Mesendoderm (in vitro differentiated cells): Measurements from ENCODE around the gene SVOP.

Experiments
- DNase-seq: peaks from one replicate; pipeline ENCODE4 v3.0.0; 2013
- H2AK5ac ChIP-seq: 2 replicates; pipeline ENCODE4 v1.6.1; 2013; ENCODE audit warnings: low read length, inconsistent platforms
- H2BK120ac ChIP-seq: 2 replicates; pipeline ENCODE4 v1.6.1; 2013; ENCODE audit warnings: low read depth, mild to moderate bottlenecking, low read length, moderate library complexity, mixed read lengths
- H2BK15ac ChIP-seq: replicated peaks from 2 replicates; pipeline ENCODE4 v1.6.1; 2013; ENCODE audit warnings: low read depth, mild to moderate bottlenecking, moderate library complexity
- H2BK5ac ChIP-seq: 2 replicates; pipeline ENCODE4 v1.6.1; 2013; ENCODE audit warnings: low read length, inconsistent platforms
- H3K18ac ChIP-seq: 2 replicates; pipeline ENCODE4 v1.6.1; 2013; ENCODE audit warnings: mild to moderate bottlenecking, low read length, mixed read lengths
- H3K23ac ChIP-seq: one replicate; pipeline ENCODE4 v1.6.1; 2013; ENCODE audit warnings: low read length
- H3K27ac ChIP-seq: 2 replicates; pipeline ENCODE4 v1.5.1; 2013; ENCODE audit warnings: low read depth, mild to moderate bottlenecking, inconsistent platforms, low read length, moderate library complexity
- H3K27me3 ChIP-seq: 2 replicates; pipeline ENCODE4 v1.6.1; 2013; ENCODE audit warnings: low read length, control low read depth, mild to moderate bottlenecking, inconsistent platforms; ENCODE audit not compliant: insufficient read depth, poor library complexity
- H3K36me3 ChIP-seq: 2 replicates; pipeline ENCODE4 v1.6.1; 2013; ENCODE audit warnings: low read length, inconsistent platforms; ENCODE audit not compliant: control insufficient read depth, insufficient read depth
- H3K4ac ChIP-seq: one replicate; pipeline ENCODE4 v1.6.1; 2013; ENCODE audit warnings: low read depth, mild to moderate bottlenecking, low read length, moderate library complexity
- H3K4me1 ChIP-seq: 2 replicates; pipeline ENCODE4 v1.6.1; 2013; ENCODE audit warnings: low read depth, low read length, inconsistent platforms; ENCODE audit not compliant: control insufficient read depth
- H3K4me2 ChIP-seq: 2 replicates; pipeline ENCODE4 v1.6.1; 2013; ENCODE audit warnings: low read length
- H3K4me3 ChIP-seq: 2 replicates; pipeline ENCODE4 v1.5.1; 2013; ENCODE audit warnings: mild to moderate bottlenecking, low read length
- H3K56ac ChIP-seq: one replicate; pipeline ENCODE4 v1.6.1; 2013; ENCODE audit warnings: low read length
- H3K79me1 ChIP-seq: 2 replicates; pipeline ENCODE4 v1.6.1; 2013; ENCODE audit warnings: low read length, inconsistent platforms
- H3K79me2 ChIP-seq: 2 replicates; pipeline ENCODE4 v1.6.1; 2013; ENCODE audit warnings: mild to moderate bottlenecking, low read length; ENCODE audit not compliant: control insufficient read depth, insufficient read depth
- H3K9ac ChIP-seq: 2 replicates; pipeline ENCODE4 v1.6.1; 2013; ENCODE audit warnings: low read length, inconsistent platforms
- H4K5ac ChIP-seq: one replicate; pipeline ENCODE4 v1.6.1; 2013; ENCODE audit warnings: low read length
- H4K8ac ChIP-seq: one replicate; pipeline ENCODE4 v1.6.1; 2013; ENCODE audit warnings: low read depth, mild to moderate bottlenecking, control low read depth, low read length, moderate library complexity
- WGBS: extraction: QIAGEN DNeasy Blood & Tissue Kit; methylation state at CpG from one replicate; pipeline ENCODE4 v1.1.7; 2013; ENCODE audit warnings: low lambda C conversion rate, missing lambda C conversion rate; ENCODE audit not compliant: insufficient coverage; ENCODE audit errors: extremely low coverage; 5-methylcytosine and 5-hydroxymethylcytosine counted together

The SVOP gene

GRCh38 chr12:108930756-108931155, 90.1 kb downstream of the SVOP start:
- no peaks in the 10 kb centered on the region for H3K27me3 ChIP-seq
- H3K4me1 ChIP-seq = no peaks in the 10 kb centered on the region
- H3K79me1 ChIP-seq = no peaks in the 10 kb centered on the region
- H2BK15ac ChIP-seq = no peak overlapping the region
- no CpG with 5 or more reads among the region's 3 CpGs for WGBS
- no peak for DNase-seq
- H3K36me3 ChIP-seq = no peaks in the 10 kb centered on the region
- H4K5ac ChIP-seq = no peak overlapping the region
- no peak overlapping the region for H3K4ac ChIP-seq
- no peak overlapping the region for H3K4me3 ChIP-seq
- H2BK5ac ChIP-seq = no peak overlapping the region
- H2AK5ac ChIP-seq = no peak overlapping the region
- no peak overlapping the region for H4K8ac ChIP-seq
- H3K18ac ChIP-seq = no peak overlapping the region
- H3K79me2 ChIP-seq = no peaks in the 10 kb centered on the region
- H3K23ac ChIP-seq = no peak overlapping the region
- no peak overlapping the region for H3K27ac ChIP-seq
- no peak overlapping the region for H2BK120ac ChIP-seq
- H3K9ac ChIP-seq = no peak overlapping the region
- H3K4me2 ChIP-seq = no peak overlapping the region
- no peak overlapping the region for H3K56ac ChIP-seq

GRCh38 chr12:108930155-108930554, 90.7 kb downstream of the SVOP start:
- Histone ChIP-seq H3K4me2 (no peak overlapping the region), H3K23ac (no peak overlapping the region), H3K27ac (no peak overlapping the region), H4K8ac (no peak overlapping the region), H2BK120ac (no peak overlapping the region), H3K27me3 (no peaks in the 10 kb centered on the region), H2BK15ac (no peak overlapping the region), H3K4me1 (no peaks in the 10 kb centered on the region), H4K5ac (no peak overlapping the region), H3K9ac (no peak overlapping the region), H2BK5ac (no peak overlapping the region), H3K56ac (no peak overlapping the region), H3K18ac (no peak overlapping the region), H3K4me3 (no peak overlapping the region), H2AK5ac (no peak overlapping the region), H3K36me3 (no peaks in the 10 kb centered on the region), H3K79me1 (no peaks in the 10 kb centered on the region), H3K79me2 (no peaks in the 10 kb centered on the region), H3K4ac (no peak overlapping the region)
- no CpG with 5 or more reads among the region's 5 CpGs for WGBS
- no peak for DNase-seq

GRCh38 chr12:108928695-108929094, 92.2 kb downstream of the SVOP start:
- Histone ChIP-seq H3K23ac (no peak overlapping the region), H4K5ac (no peak overlapping the region), H2BK5ac (no peak overlapping the region), H3K9ac (no peak overlapping the region), H3K56ac (no peak overlapping the region), H3K4ac (no peak overlapping the region), H3K4me2 (no peak overlapping the region), H3K18ac (no peak overlapping the region), H3K4me1 (no peaks in the 10 kb centered on the region), H3K79me2 (no peaks in the 10 kb centered on the region), H4K8ac (no peak overlapping the region), H2AK5ac (no peak overlapping the region), H3K36me3 (no peaks in the 10 kb centered on the region), H3K27me3 (no peaks in the 10 kb centered on the region), H2BK120ac (no peak overlapping the region), H3K27ac (no peak overlapping the region), H2BK15ac (no peak overlapping the region), H3K79me1 (no peaks in the 10 kb centered on the region), H3K4me3 (no peak overlapping the region)
- DNase-seq = no peak
- no CpG with 5 or more reads among the region's 8 CpGs for WGBS

GRCh38 chr12:108922918-108923317, 98.0 kb downstream of the SVOP start:
- WGBS = no CpG with 5 or more reads among the region's 3 CpGs

GRCh38 chr12:108921946-108922345, 98.9 kb downstream of the SVOP start:
- H3K4ac ChIP-seq = no peak overlapping the region
- no peaks in the 10 kb centered on the region for H3K79me1 ChIP-seq
- H4K8ac ChIP-seq = no peak overlapping the region
- H3K4me2 ChIP-seq = no peak overlapping the region
- no peaks in the 10 kb centered on the region for H3K79me2 ChIP-seq
- no peak overlapping the region for H3K9ac ChIP-seq
- no peak overlapping the region for H3K18ac ChIP-seq
- H4K5ac ChIP-seq = no peak overlapping the region
- no CpG with 5 or more reads among the region's 3 CpGs for WGBS
- no peak overlapping the region for H3K4me3 ChIP-seq
- no peak overlapping the region for H2BK15ac ChIP-seq
- no peak overlapping the region for H3K56ac ChIP-seq
- H3K27me3 ChIP-seq = no peaks in the 10 kb centered on the region
- H3K4me1 ChIP-seq = no peaks in the 10 kb centered on the region
- no peaks in the 10 kb centered on the region for H3K36me3 ChIP-seq
- no peak overlapping the region for H3K27ac ChIP-seq
- no peak overlapping the region for H2BK120ac ChIP-seq
- no peak overlapping the region for H2BK5ac ChIP-seq
- no peak overlapping the region for H3K23ac ChIP-seq
- DNase-seq = no peak
- no peak overlapping the region for H2AK5ac ChIP-seq

More at GRCh38 chr12:108922918-108923317, 98.0 kb downstream of the SVOP start:
- H2BK120ac ChIP-seq = no peak overlapping the region
- no peaks in the 10 kb centered on the region for H3K36me3 ChIP-seq
- H2AK5ac ChIP-seq = no peak overlapping the region
- H3K56ac ChIP-seq = no peak overlapping the region
- no peak overlapping the region for H3K4me3 ChIP-seq
- H3K9ac ChIP-seq = no peak overlapping the region
- no peak for DNase-seq
- H2BK15ac ChIP-seq = no peak overlapping the region
- no peaks in the 10 kb centered on the region for H3K79me1 ChIP-seq
- H3K27me3 ChIP-seq = no peaks in the 10 kb centered on the region
- H3K23ac ChIP-seq = no peak overlapping the region
- no peak overlapping the region for H4K5ac ChIP-seq
- H3K4ac ChIP-seq = no peak overlapping the region
- H3K4me1 ChIP-seq = no peaks in the 10 kb centered on the region
- H3K27ac ChIP-seq = no peak overlapping the region
- no peak overlapping the region for H4K8ac ChIP-seq
- no peaks in the 10 kb centered on the region for H3K79me2 ChIP-seq
- H3K18ac ChIP-seq = no peak overlapping the region
- H3K4me2 ChIP-seq = no peak overlapping the region
- no peak overlapping the region for H2BK5ac ChIP-seq

- H3K27ac ChIP-seq = no peak overlapping the region
- H3K79me1 ChIP-seq = no peaks in the 10 kb centered on the region
- no peak overlapping the region for H4K8ac ChIP-seq
- no peaks in the 10 kb centered on the region for H3K27me3 ChIP-seq
- no peaks in the 10 kb centered on the region for H3K79me2 ChIP-seq
- H2BK5ac ChIP-seq = no peak overlapping the region
- no peak overlapping the region for H2AK5ac ChIP-seq
- H3K56ac ChIP-seq = no peak overlapping the region
- H3K9ac ChIP-seq = no peak overlapping the region
- H3K4ac ChIP-seq = no peak overlapping the region
- H3K4me2 ChIP-seq = no peak overlapping the region
- no peak overlapping the region for H3K18ac ChIP-seq
- H2BK15ac ChIP-seq = no peak overlapping the region
- no peaks in the 10 kb centered on the region for H3K4me1 ChIP-seq
- WGBS = no CpG with 5 or more reads among the region's 3 CpGs
- no peak overlapping the region for H2BK120ac ChIP-seq
- no peak overlapping the region for H3K23ac ChIP-seq
- no peak overlapping the region for H4K5ac ChIP-seq
- DNase-seq = no peak
- H3K4me3 ChIP-seq = no peak overlapping the region
- H3K36me3 ChIP-seq = no peaks in the 10 kb centered on the region
Measured at GRCh38 chr12:108918960-108919642, 101.8 kb downstream of the SVOP start.
